ENCODE measurements around the gene METAP1. TPM values are rescaled to one million over a fixed set of nuclear protein-coding genes. Genes with fewer than 3 reads are reported as not detected.

The METAP1 gene
- total and polyA plus RNA-seq, 2 of the 8 experiments (the other 6 are each of a cell fraction or from before 2014, with no cell fraction given) = 50.6 to 85.2 TPM

DNA sequence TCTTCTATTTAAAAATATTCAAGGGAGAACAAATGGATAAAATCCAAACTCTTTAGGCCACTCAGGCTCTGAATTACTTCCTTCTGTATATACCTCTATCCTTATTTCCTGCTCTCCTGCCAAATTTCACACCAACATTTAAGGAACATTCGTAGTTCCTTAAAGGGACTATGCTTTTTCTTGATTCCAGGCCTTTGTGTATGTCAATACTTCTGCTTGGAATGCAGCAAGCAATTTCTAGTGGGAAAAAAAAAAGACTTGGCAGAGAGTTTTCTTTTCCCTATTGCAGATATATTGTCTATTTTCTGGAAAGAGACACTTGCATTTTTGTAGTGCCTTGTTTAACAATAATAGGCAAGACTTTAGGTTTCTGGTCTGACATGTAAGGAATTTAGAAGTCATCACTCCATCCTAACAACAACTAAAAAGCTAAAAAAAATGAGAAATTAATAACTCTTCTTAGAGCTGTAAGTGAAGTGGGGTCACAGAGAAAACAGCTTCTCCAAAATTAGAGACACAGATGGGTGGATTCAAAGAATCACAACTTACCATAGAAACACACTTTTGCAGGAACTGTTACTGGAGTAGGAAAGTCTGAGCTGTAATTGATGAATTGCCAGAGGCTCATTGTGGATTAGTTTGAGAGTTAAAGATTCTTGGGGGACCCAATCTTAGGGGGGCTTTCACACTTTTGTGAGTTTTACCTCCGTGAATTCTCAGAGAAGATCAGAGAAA, 95.1 kb downstream of the METAP1 start:
- Histone ChIP-seq H3K14ac (ENCODE audit: insufficient read length) (no peak overlapping the region), H3K56ac (replicated peaks; ENCODE audit: insufficient read length, low read depth, low read length) (no peak overlapping the region), H3K23ac (ENCODE audit: insufficient read length) (no peak overlapping the region), H4K8ac (ENCODE audit: extremely low read depth, insufficient read depth, low read length) (no peak overlapping the region), H3K36me3 (ENCODE audit: control insufficient read depth in 2 of 4, insufficient read depth in 4 of 4, low read length in 3 of 4) (peaks cover 0 to 2% (median under 1%) of the 10 kb centered on the region in 4 experiments; a peak in 2 of 8 replicates), H2BK120ac (replicated peaks; ENCODE audit: low read depth, low read length) (no peak overlapping the region), H2AFZ (ENCODE audit: low read length) (no peak overlapping the region), H4K91ac (replicated peaks; ENCODE audit: insufficient read length, low read length) (no peak overlapping the region), H4K20me1 (replicated peaks in 1 of 2; ENCODE audit: control insufficient read depth in 1 of 2, insufficient read depth in 2 of 2, low read length in 2 of 2) (no peaks in the 10 kb centered on the region), H3K27ac (ENCODE audit: low read depth, low read length) (no peak overlapping the region), H3K79me1 (ENCODE audit: low read depth, low read length) (no peaks in the 10 kb centered on the region; the same call in 1 of the 2 replicates), H3K4ac (replicated peaks; ENCODE audit: insufficient read length, low read depth, low read length) (no peak overlapping the region), H4K5ac (ENCODE audit: insufficient read length, low read depth, low read length) (no peak overlapping the region), H2BK20ac (ENCODE audit: low read length) (no peak overlapping the region), H2BK12ac (ENCODE audit: low read depth, low read length) (no peak overlapping the region), H3K27me3 (replicated peaks in 1 of 4; ENCODE audit: control insufficient read depth in 3 of 4, extremely low read depth in 1 of 4, insufficient read depth in 3 of 4, low read length in 3 of 4) (no peaks in the 10 kb centered on the region), H2BK15ac (ENCODE audit: low read length) (no peak overlapping the region), H3K23me2 (ENCODE audit: low read depth, low read length) (peaks cover 7% of the 10 kb centered on the region), H3K9ac (replicated peaks in 1 of 4; ENCODE audit: extremely low read depth in 1 of 4, low read depth in 3 of 4, low read length in 3 of 4) (no peak overlapping the region), H2AK5ac (ENCODE audit: low read depth, low read length) (no peak overlapping the region), H3K18ac (ENCODE audit: extremely low read depth, low read length) (no peak overlapping the region), H3K4me3 (ENCODE audit: extremely low read depth in 1 of 4, insufficient read depth in 2 of 4, low read depth in 3 of 4, low read length in 4 of 4) (peak overlapping the region in 1 of 4 experiments; percentile 3; a peak in 1 of 8 replicates), H3K79me2 (ENCODE audit: control insufficient read depth in 1 of 2, insufficient read depth in 2 of 2, low read length in 2 of 2) (peaks cover 3 to 42% of the 10 kb centered on the region in 2 experiments; a peak in 3 of 4 replicates), H3K4me1 (replicated peaks in 1 of 4; ENCODE audit: control insufficient read depth in 3 of 4, insufficient read depth in 4 of 4, low read length in 3 of 4) (peaks cover 0 to 4% (median 1%) of the 10 kb centered on the region in 4 experiments; a peak in 1 of 7 replicates), H3K4me2 (ENCODE audit: insufficient read depth in 1 of 2, low read depth in 2 of 2, low read length in 2 of 2) (peak overlapping the region; percentile 78 to 79; a peak in 2 of 4 replicates), H3K9me3 (ENCODE audit: insufficient read depth in 2 of 2, low read depth in 1 of 2, low read length in 1 of 2) (no peaks in the 10 kb centered on the region), H2BK5ac (ENCODE audit: low read depth, low read length) (no peak overlapping the region)
- DNase-seq (ENCODE audit: low read depth in 1 of 2, low spot score in 2 of 2) = no peak
- ChIA-PET POLR2A (ENCODE audit: partially characterized antibody) (interaction anchor here (0.7 to 1.0 kb wide), 3 partner anchors 30 to 350 kb away, joined by 3 to 4 read pairs (median 3); no protein-coding TSS in a partner anchor), CTCF (ENCODE audit: partially characterized antibody) (interaction anchor here (0.7 to 0.9 kb wide), 2 partner anchors 27 to 231 kb away, joined by 3 read pairs; no protein-coding TSS in a partner anchor)
- WGBS, 2 experiments (ENCODE audit: extremely low coverage in 1 of 2, insufficient coverage in 1 of 2, insufficient read length in 1 of 2, insufficient replicate concordance in 2 of 2, low coverage in 1 of 2, low lambda C conversion rate in 2 of 2, missing lambda C conversion rate in 1 of 2) = 79% methylated on average over 2 of the region's 2 CpGs; no CpG with 5 or more reads in 1 of the 2 experiments
- no peak for FAIRE-seq
- TF ChIP-seq CHD1 (IDR thresholded peaks at IDR 0.05; ENCODE audit: low read depth, low read length) (no peak), TEAD4 (IDR thresholded peaks at IDR 0.05; ENCODE audit: low read depth, low read length) (no peak), CREB1 (IDR thresholded peaks at IDR 0.05) (no peak), BCL11A (IDR thresholded peaks at IDR 0.05; ENCODE audit: low read depth in 2 of 2, low read length in 2 of 2) (no peak), CHD2 (IDR thresholded peaks at IDR 0.05; ENCODE audit: low read length) (no peak), SP4 (IDR thresholded peaks at IDR 0.05; ENCODE audit: low read length) (no peak), BRCA1 (IDR thresholded peaks at IDR 0.05; ENCODE audit: low read depth, low read length) (no peak), EP300 (IDR thresholded peaks at IDR 0.05; ENCODE audit: borderline replicate concordance in 1 of 2, low read depth in 2 of 2, low read length in 2 of 2) (no peak)
- TF ChIP-seq, protein P1, sequence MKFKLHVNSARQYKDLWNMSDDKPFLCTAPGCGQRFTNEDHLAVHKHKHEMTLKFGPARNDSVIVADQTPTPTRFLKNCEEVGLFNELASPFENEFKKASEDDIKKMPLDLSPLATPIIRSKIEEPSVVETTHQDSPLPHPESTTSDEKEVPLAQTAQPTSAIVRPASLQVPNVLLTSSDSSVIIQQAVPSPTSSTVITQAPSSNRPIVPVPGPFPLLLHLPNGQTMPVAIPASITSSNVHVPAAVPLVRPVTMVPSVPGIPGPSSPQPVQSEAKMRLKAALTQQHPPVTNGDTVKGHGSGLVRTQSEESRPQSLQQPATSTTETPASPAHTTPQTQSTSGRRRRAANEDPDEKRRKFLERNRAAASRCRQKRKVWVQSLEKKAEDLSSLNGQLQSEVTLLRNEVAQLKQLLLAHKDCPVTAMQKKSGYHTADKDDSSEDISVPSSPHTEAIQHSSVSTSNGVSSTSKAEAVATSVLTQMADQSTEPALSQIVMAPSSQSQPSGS (IDR thresholded peaks at IDR 0.05; ENCODE audit: low read length) = no peak
- TF ChIP-seq, protein P2, sequence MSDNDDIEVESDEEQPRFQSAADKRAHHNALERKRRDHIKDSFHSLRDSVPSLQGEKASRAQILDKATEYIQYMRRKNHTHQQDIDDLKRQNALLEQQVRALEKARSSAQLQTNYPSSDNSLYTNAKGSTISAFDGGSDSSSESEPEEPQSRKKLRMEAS (IDR thresholded peaks at IDR 0.05) = no peak
